GM21390 (cell line): ENCODE data around the gene F2RL3.
"Not testable (repeated sequence)": the region's sequence is repeated elsewhere in the genome, so short reads cannot be mapped to it uniquely, and the experiment has no call there.

ENCODE experiments used
- ATAC-seq: cut with Tn5 transposase; IDR thresholded peaks from one replicate; pipeline ENCODE4 v1.9.1; 2021; ENCODE audit not compliant: unreplicated experiment

The F2RL3 gene

DNA sequence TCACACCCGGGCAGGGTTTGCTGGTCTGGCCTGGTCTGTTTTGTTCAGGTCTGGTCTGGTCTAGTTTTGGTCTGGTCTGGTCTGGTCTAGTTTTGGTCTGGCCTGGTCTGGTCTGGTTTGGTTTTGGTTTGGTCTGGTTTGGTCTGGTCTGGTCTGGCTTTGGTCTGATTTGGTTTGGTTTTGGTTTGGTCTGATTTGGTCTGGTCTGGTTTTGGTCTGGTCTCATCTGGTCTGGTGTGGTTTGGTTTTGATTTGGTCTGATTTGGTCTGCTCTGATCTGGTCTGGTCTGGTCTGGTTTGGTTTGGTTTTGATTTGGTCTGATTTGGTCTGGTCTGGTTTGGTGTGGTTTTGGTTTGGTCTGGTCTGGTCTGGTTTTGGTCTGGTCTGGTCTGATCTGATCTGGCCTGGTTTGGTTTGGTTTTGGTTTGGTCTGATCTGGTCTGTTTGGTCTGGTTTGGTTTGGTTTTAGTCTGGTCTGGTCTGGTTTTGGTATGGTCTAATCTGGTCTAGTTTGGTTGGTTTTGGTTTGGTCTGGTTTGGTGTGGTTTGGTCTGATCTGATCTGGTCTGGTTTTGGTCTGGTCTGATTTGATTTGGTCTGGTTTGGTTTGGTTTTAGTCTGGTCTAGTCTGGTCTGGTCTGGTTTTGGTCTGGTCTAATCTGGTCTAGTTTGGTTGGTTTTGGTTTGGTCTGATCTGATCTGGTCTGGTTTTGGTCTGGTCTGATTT, 14.4 kb upstream of the F2RL3 start:
- no peak for ATAC-seq

DNA sequence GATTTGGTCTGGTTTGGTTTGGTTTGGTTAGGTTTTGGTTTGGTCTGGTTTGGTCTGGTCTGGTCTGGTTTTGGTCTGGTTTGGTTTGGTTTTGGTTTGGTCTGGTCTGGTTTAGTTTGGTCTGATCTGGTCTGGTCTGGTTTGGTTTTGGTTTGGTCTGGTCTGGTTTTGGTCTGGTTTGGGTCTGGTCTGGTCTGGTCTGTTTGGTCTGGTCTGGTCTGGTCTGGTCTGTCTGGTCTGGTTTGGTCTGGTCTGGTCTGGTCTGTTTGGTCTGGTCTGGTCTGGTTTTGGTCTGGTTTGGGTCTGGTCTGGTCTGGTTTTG, 13.9 kb upstream of the F2RL3 start:
- not testable (repeated sequence) for ATAC-seq

DNA sequence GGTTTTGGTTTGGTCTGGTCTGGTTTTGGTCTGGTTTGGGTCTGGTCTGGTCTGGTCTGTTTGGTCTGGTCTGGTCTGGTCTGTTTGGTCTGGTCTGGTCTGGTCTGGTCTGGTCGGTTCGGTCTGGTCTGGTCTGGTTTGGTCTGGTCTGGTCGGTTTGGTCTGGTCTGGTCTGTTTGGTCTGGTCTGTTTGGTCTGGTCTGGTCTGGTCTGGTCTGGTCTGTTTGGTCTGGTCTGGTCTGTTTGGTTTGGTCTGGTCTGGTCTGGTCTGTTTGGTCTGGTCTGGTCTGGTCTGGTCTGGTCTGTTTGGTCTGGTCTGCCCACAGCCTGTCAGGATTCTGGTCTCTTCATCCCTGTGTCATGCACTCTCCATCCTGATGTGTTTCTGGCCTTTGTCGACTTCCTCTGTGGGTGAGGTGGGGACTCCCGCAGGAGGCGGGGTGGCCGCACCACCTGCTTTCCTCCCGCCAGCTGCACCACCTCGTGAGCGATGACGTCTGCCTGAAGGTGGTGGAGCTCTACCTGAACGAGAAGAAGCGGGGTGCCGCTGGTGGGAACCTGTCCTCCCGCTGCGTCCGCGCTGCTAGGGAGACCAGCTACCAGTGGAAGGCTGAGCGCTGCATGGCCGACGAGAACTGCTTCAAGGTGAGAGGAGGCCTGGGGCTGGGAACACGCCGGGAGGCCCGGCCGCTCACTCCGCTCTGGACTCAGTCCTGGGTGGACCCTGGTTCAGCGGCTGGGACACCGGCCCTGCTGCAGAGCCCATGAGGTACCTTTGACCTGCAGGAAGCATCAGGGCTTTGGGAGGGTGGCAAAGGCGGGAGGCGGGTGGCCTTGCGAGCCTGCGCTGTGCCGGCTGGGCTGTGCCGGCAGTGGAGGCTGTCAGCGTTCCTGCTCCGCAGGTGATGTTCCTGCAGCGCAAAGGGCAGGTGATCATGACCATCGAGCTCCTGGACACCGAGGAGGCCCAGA, 12.9 kb upstream of the F2RL3 start:
- no peak for ATAC-seq

DNA sequence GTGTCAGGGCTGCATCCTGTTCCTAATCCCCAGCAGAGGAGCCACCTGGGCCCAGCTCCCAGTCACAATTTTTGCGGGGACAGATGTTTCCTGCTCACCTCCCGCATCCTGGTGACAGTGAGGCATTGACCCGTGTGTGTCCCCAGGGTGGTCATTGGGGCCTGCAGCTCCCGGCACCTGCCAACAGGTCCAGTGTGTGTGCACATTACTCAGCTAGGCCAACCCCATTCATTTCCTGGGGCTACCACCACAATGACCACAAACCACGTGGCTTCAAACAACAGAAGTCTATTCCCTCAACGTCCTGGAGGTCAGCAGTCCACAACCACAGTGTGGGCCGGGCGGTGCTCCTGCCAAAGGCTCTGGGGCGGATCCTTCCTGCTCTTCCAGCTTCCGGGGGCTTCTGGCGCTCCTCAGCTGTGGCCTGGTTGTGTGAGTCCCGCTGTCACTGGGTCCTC, 11.9 kb upstream of the F2RL3 start:
- ATAC-seq, result no peak

DNA sequence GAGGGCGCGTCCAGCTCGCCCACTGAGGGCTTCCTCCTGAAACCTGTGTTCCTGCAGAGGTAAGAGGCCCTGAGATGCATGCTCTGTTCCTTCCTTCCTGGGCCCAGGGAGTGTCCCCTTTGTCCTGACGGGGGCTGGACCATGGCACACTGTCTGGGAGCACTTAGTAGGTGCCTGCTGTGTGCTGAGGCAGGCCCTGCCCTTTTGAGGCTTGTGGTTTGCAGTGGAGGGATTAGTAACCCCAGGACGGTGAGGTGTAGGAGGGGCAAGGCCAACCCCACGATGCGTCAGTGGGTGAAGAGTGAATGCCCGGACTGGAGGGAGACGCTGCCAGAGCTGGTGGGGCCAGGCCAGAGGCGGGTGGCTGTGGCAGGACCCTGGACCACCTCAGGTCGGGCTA, 11.2 kb upstream of the F2RL3 start:
- ATAC-seq, result no peak

DNA sequence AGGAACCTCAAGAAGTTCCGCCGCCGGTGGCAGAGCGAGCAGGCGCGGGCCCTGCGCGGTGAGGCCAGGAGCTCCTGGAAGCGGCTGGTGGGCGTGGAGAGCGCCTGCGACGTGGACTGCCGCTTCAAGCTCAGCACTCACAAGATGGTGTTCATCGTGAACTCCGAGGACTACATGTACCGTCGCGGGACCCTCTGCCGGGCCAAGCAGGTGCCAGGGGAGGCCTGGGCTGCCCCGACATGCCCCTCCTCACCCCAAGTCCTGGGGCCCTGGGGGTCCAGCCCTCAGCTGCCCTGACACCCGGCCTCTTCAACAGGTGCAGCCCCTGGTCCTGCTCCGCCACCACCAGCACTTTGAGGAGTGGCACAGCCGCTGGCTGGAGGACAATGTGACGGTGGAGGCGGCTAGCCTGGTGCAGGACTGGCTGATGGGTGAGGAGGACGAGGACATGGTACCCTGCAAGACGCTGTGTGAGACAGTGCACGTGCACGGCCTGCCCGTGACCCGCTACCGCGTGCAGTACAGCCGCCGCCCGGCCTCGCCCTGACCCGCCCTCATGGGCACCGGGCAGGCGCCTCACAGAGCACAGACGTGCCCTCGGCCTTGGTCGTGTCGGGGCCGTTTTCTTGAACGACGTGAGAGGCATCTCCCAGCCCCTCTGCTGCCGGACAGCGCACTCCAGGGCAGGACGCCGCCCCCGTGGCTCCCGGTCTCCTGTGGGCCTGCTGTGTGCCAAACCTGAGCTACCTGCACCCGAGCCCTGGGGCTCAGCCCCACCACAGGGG, 10.4 kb upstream of the F2RL3 start:
- ATAC-seq, result no peak

DNA sequence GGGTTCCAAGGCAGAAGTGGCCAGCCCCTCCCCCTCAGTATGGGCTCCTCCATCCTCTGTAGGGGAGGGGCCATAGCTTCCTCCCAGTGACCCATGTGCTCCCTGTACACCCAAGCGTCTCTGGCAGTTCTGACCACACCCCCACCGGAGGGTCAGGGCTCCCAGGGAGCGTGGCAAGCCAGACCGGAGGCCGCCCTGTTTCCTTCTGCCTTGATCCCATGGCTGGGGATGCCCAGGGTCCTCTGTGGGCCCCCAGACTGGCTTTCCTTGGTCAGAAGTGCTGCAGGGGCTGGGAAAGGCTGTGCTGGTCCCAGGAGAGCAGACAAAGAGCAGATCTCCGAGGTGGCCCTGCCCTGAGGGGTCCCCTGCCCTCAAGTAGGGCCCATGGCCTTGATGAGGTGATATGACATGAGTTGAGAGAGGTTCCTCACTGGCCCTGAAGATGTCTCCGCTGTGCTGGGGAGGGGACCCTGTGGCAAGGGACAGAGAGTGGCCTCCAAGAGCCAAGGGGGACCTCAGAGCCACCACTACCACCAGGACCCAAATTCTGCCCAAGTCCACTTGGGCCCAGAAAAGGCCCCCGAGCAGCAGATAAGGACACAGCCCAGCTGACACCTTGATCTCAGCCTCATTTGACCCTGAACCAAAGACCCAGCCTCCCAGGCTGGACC, 7.8 kb upstream of the F2RL3 start:
- no peak for ATAC-seq

DNA sequence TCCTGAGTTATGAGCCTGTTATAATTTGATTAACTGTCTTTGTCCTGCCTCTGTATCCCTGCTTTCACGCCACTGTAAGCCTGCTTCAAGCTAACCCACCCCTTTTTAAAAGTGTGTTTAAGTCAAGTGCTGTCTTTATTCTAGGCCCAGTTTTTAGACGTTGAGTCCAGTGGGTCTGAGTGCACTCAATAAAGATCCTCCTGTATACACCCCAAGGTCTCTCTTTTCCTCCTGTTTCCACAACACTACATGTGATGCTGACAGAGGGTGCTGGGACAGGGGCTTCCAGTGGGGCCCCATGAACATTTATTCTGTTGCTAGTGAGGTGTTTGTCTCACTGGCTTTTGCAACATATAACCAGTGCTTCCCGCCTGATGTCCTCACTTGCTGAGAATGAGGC, 6.7 kb upstream of the F2RL3 start:
- ATAC-seq, result no peak

DNA sequence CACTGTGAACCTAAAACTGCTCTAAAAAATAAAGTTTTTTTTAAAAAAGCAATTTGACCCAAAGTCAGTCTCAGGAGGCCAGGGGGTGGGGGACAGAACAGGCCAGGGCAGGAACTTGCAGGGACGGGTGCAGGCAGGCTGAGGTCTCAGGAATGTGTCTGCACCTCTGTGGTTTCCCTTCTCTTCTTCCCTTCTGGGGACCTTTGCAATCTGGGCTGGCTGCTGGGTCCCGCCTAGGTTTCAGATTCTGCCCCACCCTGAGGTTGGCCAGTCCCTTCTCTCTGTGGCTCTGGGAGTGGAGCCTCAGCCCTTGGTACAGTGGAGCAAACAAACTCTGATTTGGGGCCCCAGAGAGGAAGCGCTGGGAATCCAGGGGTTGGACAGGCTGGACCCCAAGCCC, 5.3 kb upstream of the F2RL3 start:
- ATAC-seq, result no peak

DNA sequence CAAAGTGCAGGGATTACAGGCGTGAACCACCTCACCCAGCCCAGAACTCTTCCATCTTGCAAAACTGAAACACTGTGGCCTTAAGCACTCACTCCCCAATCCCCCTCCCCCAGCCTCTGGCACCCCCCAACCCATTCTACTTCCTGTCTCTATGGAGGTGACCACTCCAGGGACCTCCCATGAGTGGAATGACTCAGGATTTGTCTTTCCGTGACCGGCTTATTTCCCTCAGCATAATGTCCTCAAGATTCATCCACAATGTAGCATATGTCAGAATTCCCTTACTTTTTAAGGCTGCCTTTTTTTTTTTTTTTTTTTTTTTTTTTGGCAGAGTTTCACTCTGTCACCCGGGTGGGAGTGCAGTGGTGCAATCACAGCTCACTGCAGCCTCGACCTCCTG, 3.6 kb upstream of the F2RL3 start:
- no peak for ATAC-seq

DNA sequence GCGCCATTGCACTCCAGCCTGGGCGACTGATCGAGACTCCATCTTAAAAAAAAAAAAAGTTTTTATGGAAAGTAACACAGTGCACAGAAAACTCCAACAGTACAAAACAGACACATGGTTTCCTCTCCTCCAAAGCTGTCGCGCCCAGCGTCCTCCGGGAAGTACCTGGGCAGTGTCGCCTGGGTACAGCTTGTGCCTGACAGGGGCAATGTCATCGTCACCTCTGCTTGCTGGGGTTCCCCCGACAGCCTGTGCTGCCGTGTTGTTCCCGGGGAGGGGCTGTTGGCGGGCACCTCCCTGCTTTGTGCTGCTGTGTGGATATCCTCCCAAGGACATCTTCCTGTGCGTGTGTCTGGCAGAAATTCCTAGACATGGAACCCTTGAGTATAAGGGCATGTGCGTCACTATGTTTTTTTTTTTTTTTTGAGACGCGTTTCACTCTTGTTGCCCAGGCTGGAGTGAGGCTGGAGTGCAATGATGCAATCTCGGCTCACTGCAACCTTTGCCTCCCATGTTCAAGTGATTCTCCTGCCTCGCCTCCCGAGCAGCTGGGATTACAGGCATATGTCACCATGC, 2.4 kb upstream of the F2RL3 start:
- no peak for ATAC-seq

DNA sequence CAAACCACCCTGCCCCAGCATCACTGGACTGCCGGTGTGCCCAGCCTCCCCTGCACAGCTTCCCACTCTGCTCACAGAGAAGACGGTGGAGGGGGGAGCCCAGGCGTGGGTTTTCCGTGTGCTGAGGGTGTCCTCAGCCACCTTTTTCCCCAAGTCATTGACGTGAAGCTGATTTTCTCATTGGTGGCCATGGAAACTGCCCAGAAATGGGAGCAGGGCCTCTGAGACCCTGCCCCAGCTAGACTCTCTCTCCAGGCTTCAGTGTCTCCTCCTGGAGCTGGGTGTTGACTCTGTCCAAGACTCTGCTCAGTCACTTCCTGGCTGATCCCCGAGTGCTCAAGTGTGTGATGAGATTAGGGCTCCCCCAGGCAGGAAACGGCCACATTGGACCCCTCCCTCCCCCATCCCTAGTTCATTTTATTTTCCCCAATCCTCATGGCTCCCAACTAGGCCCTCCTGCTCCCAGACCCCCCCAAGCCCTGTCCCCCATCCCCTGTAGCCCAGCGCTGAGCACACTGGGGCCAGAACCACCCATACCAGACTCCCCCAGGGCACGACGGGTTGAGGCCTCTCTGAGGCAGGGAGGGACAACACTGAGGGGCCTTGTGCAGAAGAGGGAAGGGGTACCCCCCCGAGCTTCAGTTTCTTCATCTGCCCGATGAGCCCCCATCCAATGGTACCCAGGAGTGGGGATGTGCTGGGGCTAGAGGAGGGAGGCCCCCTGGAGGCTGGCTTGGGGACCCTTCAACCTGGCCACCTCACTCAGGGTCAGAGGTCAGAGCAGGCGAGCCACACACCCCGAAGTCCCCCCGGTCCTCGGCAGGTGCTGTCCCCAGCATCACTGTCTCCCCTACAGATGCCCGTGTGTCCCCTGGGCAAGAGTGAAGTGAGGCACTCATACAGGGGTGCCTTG, 1.2 kb upstream of the F2RL3 start:
- no peak for ATAC-seq

DNA sequence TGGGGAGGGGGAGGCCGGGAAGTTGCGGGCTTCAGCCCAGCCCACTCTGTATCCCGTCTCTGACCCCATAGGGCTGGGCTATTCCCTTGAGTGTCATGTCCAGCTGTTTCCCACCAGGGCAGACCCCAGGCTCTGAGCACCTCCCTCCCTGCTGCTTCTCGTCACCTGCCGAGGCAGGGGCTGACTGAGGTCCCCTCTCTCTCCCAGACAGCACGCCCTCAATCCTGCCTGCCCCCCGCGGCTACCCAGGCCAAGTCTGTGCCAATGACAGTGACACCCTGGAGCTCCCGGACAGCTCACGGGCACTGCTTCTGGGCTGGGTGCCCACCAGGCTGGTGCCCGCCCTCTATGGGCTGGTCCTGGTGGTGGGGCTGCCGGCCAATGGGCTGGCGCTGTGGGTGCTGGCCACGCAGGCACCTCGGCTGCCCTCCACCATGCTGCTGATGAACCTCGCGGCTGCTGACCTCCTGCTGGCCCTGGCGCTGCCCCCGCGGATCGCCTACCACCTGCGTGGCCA, 625 bp downstream of the F2RL3 start:
- no peak for ATAC-seq

DNA sequence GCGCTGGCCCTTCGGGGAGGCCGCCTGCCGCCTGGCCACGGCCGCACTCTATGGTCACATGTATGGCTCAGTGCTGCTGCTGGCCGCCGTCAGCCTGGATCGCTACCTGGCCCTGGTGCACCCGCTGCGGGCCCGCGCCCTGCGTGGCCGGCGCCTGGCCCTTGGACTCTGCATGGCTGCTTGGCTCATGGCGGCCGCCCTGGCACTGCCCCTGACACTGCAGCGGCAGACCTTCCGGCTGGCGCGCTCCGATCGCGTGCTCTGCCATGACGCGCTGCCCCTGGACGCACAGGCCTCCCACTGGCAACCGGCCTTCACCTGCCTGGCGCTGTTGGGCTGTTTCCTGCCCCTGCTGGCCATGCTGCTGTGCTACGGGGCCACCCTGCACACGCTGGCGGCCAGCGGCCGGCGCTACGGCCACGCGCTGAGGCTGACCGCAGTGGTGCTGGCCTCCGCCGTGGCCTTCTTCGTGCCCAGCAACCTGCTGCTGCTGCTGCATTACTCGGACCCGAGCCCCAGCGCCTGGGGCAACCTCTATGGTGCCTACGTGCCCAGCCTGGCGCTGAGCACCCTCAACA, 1.2 kb downstream of the F2RL3 start:
- no peak for ATAC-seq

DNA sequence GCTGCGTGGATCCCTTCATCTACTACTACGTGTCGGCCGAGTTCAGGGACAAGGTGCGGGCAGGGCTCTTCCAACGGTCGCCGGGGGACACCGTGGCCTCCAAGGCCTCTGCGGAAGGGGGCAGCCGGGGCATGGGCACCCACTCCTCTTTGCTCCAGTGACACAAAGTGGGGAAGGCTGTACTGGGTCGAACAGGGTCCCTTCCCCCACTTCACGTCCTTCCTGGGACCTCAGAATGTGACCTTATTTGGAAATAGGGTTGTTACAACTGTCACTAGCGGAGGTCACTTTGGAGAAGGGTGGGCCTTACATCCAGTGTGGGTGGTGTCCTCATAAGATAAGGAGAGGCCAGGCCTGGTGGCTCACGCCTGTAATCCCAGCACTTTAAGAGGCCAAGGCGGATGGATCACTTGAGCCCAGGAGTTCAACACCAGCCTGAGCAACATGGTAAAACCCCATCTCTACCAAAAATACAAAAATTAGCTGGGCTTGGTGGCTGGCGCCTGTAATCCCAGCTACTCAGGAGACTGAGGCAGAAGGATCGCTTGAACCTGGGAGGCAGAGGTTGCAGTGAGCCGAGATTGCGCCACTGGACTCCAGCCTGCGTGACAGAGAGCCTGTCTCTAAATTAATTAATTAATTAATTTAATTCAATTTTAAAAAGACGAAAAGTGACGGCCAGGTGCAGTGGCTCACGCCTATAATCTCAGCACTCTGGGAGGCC, 1.8 kb downstream of the F2RL3 start:
- ATAC-seq, result no peak

DNA sequence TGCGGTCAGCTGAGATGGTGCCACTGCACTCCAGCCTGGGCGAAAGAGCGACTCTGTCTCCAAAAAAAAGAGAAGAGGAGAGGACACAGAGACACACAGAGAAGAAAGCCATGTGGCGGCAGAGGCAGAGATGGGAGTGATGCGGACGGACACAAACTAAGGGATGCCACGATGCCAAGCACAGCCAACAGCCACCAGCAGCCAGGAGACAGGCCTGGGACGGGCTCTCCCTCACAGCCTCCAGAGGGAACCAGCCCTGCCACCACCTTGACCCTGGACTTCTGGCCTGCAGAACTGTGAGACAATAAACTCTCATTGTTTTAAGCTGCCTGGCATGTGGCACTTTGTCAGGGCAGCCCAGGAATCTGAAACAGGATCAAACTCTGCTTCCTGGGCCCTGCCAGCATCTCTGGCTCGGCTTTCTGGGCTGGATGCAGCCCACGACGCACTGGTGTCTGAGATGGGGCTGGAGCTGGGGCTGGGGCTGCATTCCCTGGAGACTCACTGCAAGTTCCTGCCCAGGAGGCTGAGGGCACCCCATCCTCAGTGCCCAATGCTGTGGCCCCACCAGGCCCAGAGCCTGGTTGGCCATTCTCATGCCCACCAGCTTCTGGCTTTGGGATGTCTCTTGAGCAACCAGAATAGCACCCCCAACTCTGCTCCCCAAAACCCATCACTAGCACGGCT, 3.0 kb downstream of the F2RL3 start:
- ATAC-seq, result no peak

DNA sequence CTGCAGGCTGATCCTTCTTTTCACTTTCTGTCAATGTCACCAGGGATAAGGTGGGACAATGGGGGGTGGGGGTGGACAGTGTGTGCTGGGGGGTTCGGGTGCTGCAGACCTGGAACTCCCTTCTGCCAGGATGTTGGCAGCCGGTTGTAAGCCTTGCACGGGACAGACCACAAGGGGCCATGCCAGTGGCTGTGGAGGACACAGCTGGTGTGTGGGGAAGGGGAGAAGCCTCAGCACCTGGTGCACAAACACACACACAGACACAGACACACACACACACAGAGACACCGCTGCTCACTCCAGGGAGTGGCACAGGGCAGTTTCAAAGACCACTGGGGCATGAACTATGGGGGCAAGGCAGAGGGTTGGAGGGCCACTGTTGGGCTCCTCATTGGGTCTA, 3.6 kb downstream of the F2RL3 start:
- no peak for ATAC-seq
